HG03135 (cell line): Measurements from ENCODE around the gene MBLAC1.

Experiments
- ATAC-seq: cut with Tn5 transposase; IDR thresholded peaks from one replicate; pipeline ENCODE4 v1.9.1; 2021; ENCODE audit warnings: mild to moderate bottlenecking, moderate library complexity; ENCODE audit not compliant: unreplicated experiment

MBLAC1 gene

GRCh38 chr7:100169147-100169850 is 42.5 kb downstream of the MBLAC1 start:
- ATAC-seq, result no peak

GRCh38 chr7:100170101-100170897 is 43.5 kb downstream of the MBLAC1 start:
- ATAC-seq, result no peak

- ATAC-seq, result no peak
Observed at GRCh38 chr7:100171087-100171681, 44.4 kb downstream of the MBLAC1 start.

GRCh38 chr7:100171840-100172239 is 45.1 kb downstream of the MBLAC1 start:
- ATAC-seq, result no peak

- ATAC-seq, result no peak
Observed at GRCh38 chr7:100173806-100174495, 47.2 kb downstream of the MBLAC1 start.

- no peak for ATAC-seq
Observed at GRCh38 chr7:100174582-100174981, 47.8 kb downstream of the MBLAC1 start.

GRCh38 chr7:100175296-100175935 is 48.6 kb downstream of the MBLAC1 start:
- no peak for ATAC-seq

GRCh38 chr7:100176096-100177044 is 49.6 kb downstream of the MBLAC1 start:
- ATAC-seq, result no peak

GRCh38 chr7:100177045-100178001 is 50.6 kb downstream of the MBLAC1 start, which contains the start of the genes GPC2 and STAG3:
GPC2 (minus strand) TSS chr7:100177381; CDS start chr7:100177199, 182 bp downstream.
STAG3 (plus strand) TSS chr7:100177918; CDS start chr7:100180557, 2,639 bp downstream.
- ATAC-seq, result peak; percentile 87
